ENCODE results near the gene SIGLECL1. TPM values are rescaled to one million over a fixed set of nuclear protein-coding genes. Genes with fewer than 3 reads are reported as not detected.

Gene SIGLECL1
- not detected for total RNA-seq (ENCODE audit: unreplicated experiment)
- long read RNA-seq = 0 reads

DNA sequence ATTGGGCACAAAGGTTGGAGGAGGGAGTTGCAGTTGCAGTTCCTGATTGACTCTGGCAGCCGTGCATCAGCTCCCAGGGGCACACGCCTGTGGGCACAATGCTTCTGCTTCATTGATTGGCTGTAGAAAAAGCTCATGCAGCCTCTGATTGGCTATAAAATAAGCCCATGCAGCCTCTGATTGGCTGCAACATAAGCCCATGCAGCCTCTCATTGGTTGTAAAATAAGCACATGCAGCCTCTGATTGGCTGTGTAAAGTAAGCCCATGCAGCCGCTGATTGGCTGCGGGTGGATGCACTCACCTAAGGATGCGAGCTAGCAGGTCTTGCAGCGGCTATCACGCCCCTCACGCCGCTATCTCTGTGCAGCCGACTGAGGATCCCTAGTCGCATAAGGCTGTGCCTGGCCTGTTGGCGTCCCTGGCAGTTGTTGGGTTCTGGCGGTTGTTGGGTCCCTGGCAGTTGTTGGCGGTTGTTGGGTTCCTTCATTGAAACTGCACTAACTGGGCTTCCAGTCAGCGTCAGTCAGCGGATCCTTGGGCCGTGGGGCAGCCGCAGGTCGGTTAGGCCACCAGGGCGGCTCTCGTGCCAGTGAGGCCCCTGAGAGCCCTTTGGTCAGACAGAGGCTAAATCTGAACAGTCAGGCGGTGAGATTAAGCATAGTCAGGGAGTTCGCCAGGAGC lies at the start of gene SIGLECL1:
Gene SIGLECL1 (plus strand): TSS at position 295 of the 682 bp plus-strand sequence. CDS start 12,993 bp downstream, outside the sequence.
- TF ChIP-seq, protein P1, sequence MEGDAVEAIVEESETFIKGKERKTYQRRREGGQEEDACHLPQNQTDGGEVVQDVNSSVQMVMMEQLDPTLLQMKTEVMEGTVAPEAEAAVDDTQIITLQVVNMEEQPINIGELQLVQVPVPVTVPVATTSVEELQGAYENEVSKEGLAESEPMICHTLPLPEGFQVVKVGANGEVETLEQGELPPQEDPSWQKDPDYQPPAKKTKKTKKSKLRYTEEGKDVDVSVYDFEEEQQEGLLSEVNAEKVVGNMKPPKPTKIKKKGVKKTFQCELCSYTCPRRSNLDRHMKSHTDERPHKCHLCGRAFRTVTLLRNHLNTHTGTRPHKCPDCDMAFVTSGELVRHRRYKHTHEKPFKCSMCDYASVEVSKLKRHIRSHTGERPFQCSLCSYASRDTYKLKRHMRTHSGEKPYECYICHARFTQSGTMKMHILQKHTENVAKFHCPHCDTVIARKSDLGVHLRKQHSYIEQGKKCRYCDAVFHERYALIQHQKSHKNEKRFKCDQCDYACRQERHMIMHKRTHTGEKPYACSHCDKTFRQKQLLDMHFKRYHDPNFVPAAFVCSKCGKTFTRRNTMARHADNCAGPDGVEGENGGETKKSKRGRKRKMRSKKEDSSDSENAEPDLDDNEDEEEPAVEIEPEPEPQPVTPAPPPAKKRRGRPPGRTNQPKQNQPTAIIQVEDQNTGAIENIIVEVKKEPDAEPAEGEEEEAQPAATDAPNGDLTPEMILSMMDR (IDR thresholded peaks at IDR 0.05; ENCODE audit: partially characterized antibody, unreplicated experiment) = no peak
- H3K9me3 Mint-ChIP-seq (ENCODE audit: unreplicated experiment) = no peaks in the 10 kb centered on the region
- no peak within 1 kb of the TSS for H3K27ac Mint-ChIP-seq (ENCODE audit: unreplicated experiment)
- H3K27me3 Mint-ChIP-seq (ENCODE audit: unreplicated experiment) = no peaks in the 10 kb centered on the region
- no peaks in the 10 kb centered on the region for H3K36me3 Mint-ChIP-seq (ENCODE audit: unreplicated experiment)
- DNase-seq = no peak
- no peak within 1 kb of the TSS for H3K4me3 Mint-ChIP-seq (ENCODE audit: unreplicated experiment)
- no peaks in the 10 kb centered on the region for H3K4me1 Mint-ChIP-seq (ENCODE audit: low read depth, unreplicated experiment)

DNA sequence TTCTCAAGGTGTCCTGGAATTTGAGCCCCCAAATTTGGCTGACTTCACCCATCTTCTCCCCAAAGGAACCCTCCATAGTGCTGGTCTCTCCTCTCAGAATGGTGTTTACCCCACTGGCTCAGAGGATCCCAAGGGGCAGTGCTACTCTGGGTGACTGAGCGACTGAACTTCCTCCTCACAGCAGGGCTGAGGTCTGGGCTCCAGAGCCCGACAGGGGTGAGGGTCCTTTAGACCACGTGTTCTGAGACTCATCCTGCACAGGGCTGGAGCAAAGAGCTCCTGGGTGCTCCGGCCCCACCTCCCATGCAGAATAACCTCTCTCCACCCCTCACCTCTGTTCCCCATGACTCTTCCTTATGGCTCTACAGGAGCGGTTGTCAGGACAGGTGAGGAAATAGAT lies 49.2 kb upstream of the SIGLECL1 start:
- H3K36me3 Mint-ChIP-seq (ENCODE audit: unreplicated experiment) = no peaks in the 10 kb centered on the region
- TF ChIP-seq, protein P1 (IDR thresholded peaks at IDR 0.05; ENCODE audit: partially characterized antibody, unreplicated experiment) = no peak
- no peaks in the 10 kb centered on the region for H3K4me1 Mint-ChIP-seq (ENCODE audit: low read depth, unreplicated experiment)
- H3K4me3 Mint-ChIP-seq (ENCODE audit: unreplicated experiment) = no peak overlapping the region
- no peaks in the 10 kb centered on the region for H3K27me3 Mint-ChIP-seq (ENCODE audit: unreplicated experiment)
- H3K27ac Mint-ChIP-seq (ENCODE audit: unreplicated experiment) = no peak overlapping the region
- DNase-seq = no peak
- peaks cover 1% of the 10 kb centered on the region for H3K9me3 Mint-ChIP-seq (ENCODE audit: unreplicated experiment)

DNA sequence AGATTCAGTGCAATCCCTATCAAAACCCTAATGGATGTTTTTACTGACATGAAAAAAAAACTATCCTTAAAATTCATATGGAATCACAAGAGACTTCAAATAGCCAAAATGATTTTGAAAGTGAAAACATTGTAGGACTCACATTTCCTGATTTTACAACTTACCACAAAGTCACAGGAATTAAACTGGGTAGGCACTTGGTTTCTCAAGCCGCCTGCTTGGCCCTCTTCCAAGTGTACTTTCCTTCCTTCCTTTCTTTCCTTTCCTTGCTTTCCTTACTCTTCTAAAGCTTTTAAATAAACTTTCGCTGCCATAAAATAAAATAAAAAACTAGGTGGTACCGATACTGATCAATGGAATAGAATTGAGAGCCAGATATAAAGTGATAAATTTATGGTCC lies 47.0 kb upstream of the SIGLECL1 start:
- no peak for DNase-seq
- TF ChIP-seq, protein P1 (IDR thresholded peaks at IDR 0.05; ENCODE audit: partially characterized antibody, unreplicated experiment) = no peak
- H3K4me1 Mint-ChIP-seq (ENCODE audit: low read depth, unreplicated experiment) = no peaks in the 10 kb centered on the region
- H3K27me3 Mint-ChIP-seq (ENCODE audit: unreplicated experiment) = peaks cover 3% of the 10 kb centered on the region
- no peaks in the 10 kb centered on the region for H3K36me3 Mint-ChIP-seq (ENCODE audit: unreplicated experiment)
- peaks cover 1% of the 10 kb centered on the region for H3K9me3 Mint-ChIP-seq (ENCODE audit: unreplicated experiment)
- H3K4me3 Mint-ChIP-seq (ENCODE audit: unreplicated experiment) = no peak overlapping the region
- no peak overlapping the region for H3K27ac Mint-ChIP-seq (ENCODE audit: unreplicated experiment)

DNA sequence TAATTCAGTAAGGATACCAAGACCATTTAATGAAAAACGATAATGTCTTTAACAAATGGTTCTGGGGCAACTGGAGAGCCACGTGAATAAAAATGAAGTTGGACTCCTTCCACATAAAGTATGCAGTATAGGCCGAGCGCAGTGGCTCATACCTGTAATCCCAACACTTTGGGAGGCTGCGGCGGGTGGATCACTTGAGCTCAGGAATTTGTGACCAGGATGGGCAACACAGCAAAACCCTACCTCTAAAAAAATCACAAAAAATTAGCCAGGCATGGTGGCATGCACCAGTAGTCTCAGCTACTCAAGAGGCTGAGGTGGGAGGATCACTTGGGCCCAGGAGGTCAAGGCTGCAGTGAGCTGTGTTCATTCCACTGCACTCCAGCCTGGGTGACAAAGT lies 46.6 kb upstream of the SIGLECL1 start:
- TF ChIP-seq, protein P1 (IDR thresholded peaks at IDR 0.05; ENCODE audit: partially characterized antibody, unreplicated experiment) = no peak
- Mint-ChIP-seq H3K27me3 (ENCODE audit: unreplicated experiment) (peaks cover 3% of the 10 kb centered on the region), H3K36me3 (ENCODE audit: unreplicated experiment) (no peaks in the 10 kb centered on the region), H3K9me3 (ENCODE audit: unreplicated experiment) (peaks cover 1% of the 10 kb centered on the region), H3K4me3 (ENCODE audit: unreplicated experiment) (no peak overlapping the region), H3K27ac (ENCODE audit: unreplicated experiment) (no peak overlapping the region), H3K4me1 (ENCODE audit: low read depth, unreplicated experiment) (no peaks in the 10 kb centered on the region)
- DNase-seq = no peak

DNA sequence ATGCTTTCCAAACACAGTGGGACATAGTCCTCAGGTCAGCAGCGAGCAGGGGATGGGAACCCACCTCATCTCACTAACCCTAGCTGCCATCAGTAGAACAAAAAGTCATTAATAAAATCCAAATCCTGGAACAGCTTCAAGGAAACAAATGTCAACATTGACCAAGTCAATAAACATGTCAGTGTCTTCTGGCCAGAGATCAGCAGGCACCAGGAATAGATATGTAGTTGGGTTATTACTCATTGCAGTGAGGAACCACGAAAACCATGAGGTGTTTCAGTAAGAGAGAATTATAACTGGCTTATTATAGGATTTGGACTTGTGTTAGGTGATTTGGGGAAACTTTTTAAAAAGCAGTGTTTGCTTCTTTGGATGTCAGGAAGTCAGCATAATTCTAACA lies 43.1 kb upstream of the SIGLECL1 start:
- TF ChIP-seq, protein P1 (IDR thresholded peaks at IDR 0.05; ENCODE audit: partially characterized antibody, unreplicated experiment) = no peak
- Mint-ChIP-seq H3K9me3 (ENCODE audit: unreplicated experiment) (no peaks in the 10 kb centered on the region), H3K36me3 (ENCODE audit: unreplicated experiment) (no peaks in the 10 kb centered on the region), H3K27ac (ENCODE audit: unreplicated experiment) (no peak overlapping the region), H3K27me3 (ENCODE audit: unreplicated experiment) (peaks cover 3% of the 10 kb centered on the region), H3K4me1 (ENCODE audit: low read depth, unreplicated experiment) (no peaks in the 10 kb centered on the region), H3K4me3 (ENCODE audit: unreplicated experiment) (no peak overlapping the region)
- no peak for DNase-seq
